ENCODE measurements around the gene BCL10.

- no peak for TF ChIP-seq CTCF (IDR thresholded peaks at IDR 0.05)
- no peak for TF ChIP-seq POLR2A (IDR thresholded peaks at IDR 0.05)
Observed at GRCh38 chr1:85225624-85226380, 50.6 kb downstream of the BCL10 start.

All from lower leg skin (tissue), 3 donors.